Measurements from ENCODE around the gene PRDX2.
"Not testable (repeated sequence)": the region's sequence is repeated elsewhere in the genome, so short reads cannot be mapped to it uniquely, and the experiment has no call there.

PRDX2 gene

DNA sequence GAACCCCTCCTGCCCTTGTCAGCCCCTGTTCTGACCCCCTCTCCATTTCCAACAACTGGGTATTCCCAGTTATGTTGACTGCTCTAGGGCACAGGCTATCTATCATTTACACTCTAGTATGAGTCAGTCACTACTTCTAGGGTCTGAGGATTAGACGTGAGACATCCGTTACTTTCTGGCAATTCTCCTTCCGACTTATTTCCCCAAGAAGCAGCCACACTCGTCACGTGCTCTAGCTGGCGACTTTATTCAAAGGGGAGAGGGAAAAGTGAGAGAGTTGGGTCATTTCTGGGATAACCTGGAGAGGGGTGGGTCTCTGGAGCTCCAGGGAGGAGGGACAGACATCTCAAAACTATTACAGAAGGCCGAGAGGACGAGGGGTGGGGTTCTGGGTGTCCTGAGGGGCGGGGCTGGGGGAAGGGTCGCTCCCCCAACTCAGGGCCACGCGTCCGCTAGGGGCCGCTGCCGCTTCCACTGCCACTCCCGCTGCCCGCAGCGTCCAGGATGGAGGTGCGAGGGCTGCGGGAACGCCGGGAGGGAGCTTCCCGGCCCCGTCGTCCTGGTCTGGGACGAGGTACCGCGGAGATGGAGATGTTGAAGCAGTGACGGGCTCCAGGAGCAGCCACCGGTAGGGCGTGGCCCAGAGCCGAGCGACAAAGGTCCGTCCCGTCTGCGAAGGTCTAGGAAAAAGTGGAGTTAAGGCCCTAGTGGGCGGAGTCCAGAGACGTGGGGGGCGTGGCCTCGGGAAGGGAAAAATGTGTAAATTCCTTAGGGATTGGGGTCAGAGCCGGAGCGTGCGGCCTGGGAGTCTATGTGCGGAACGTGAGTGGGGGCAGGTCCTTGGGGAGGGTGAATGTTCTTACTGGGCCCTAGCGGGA is 23.9 kb upstream of the PRDX2 start:
- peak; percentile 52 to 62 for DNase-seq

DNA sequence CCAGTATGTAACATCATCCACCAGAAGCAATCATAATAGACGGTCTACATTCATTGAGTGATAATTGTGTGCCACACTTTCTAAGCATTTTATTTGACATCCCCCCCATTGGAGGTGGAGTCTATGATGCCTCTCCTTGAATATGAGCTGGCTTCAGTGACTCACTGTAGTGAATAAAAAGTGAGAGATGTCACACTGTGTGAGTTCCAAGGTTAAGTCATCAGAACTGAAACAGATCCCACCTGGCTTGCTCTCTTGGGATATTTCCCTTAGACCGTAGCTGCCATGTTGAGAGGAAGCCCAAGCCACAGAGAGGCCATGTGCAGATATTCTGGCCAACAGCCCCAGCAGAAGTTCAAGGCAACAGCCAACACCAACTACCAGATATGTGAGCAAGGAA is 20.2 kb upstream of the PRDX2 start:
- DNase-seq = no peak

DNA sequence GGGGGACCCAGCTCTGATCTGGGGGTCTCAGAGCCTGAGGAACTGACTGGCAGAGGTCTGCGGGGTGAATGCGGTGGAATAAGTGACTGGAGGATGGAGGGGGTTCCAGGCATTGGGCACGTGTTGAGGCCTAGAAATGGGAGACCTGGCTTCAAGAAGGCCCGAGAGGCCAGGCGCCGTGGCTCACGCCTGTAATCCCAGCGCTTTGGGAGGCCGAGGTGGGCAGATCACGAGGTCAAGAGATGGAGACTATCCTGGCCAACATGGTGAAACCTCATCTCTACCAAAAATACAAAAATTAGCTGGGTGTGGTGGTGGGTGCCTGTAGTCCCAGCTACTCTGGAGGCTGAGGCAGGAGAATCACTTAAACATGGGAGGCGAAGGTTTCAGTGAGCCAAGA is 16.2 kb upstream of the PRDX2 start:
- DNase-seq = not testable (repeated sequence)

DNA sequence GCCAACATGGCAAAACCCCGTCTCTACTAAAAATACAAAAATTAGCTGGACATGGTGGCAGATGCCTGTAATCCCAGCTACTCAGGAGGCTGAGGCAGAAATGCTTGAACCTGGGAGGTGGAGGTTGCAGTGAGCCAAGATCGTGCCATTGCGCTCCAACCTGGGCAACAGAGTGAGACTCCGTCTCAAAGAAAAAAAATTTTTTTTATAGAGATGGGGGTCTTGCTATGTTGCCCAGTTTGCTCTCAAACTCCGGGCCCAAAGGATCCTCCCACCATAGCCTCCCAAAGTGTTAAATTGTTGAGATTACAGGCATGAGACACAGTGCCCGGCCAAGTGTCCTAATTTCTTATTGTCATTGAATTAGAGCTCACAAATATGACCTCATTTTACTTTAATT is 15.6 kb upstream of the PRDX2 start:
- not testable (repeated sequence) for DNase-seq

DNA sequence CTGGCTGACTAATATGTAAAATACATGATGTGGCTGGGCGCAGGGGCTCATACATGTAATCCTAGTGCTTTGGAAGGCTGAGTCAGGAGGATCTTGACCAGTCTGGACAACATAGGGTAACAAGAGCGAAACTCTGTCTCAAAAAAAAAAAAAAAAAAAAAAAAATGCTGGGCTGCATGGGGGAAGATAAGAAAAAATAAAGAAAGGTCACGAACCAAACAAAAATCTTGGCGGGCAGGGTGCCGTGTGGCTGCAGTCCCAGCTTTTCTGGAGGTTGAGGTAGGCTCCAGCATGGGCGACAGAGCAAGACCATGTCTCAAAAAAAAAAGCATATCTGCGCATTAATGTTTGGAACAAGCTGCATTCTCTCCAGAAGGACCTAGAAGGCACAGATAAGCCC is 13.5 kb upstream of the PRDX2 start:
- DNase-seq = no peak

DNA sequence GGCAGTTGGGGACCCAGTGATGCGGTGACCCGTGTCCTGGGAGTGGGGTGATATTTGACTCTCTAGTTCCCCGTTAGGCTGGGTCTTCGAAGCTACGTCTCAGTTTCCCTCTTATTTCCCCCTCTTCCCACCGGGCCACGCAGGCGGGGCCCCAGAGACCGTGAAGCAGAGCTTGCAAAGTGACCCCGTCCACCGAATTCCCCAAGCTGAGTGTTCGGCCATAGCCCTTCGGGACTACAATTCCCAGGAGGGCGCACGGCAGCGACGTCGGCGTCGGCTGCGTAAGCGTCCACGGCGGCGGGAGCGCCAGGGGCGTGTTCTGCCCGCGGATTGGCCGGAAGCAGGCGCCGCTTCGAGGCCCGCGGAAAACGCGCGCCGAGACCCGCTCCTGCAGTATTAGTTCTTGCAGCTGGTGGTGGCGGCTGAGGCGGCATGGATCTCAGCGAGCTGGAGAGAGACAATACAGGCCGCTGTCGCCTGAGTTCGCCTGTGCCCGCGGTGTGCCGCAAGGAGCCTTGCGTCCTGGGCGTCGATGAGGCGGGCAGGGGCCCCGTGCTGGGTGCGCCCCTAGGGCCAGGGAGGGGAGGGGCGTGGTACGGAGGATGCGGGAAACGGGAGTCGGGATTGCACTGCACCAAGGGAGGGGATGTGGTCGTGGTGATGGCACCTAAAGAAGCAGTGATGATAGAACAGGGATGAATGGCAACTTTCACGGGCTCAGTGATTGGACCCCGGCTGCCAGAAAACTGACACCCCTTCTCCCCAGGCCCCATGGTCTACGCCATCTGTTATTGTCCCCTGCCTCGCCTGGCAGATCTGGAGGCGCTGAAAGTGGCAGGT is 4.9 kb upstream of the PRDX2 start, which contains the start of gene RNASEH2A:
RNASEH2A (plus strand) TSS at position 343 of the 840 bp plus-strand sequence; CDS start at position 433, 90 bp downstream.
- DNase-seq = peak; percentile 80 to 87

DNA sequence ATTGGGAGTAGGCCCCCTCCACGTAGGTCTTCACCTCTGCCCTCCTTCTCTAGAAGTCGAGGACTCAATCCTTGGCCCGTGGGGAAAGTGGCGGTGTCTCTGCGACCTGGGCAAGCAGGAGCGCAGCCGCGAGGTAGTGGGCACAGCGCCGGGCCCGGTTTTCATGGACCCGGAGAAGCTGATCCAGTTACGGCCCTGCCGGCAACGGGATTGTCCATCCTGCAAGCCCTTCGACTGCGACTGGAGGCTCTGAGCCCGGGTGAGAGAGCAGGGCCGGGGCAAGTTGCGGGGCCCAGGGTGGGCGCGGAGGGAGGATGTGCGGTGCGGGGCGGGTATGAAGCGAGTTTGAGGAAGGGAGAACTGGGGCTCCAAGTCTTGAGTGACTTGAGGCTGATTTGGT is 2.5 kb upstream of the PRDX2 start:
- DNase-seq = no peak

DNA sequence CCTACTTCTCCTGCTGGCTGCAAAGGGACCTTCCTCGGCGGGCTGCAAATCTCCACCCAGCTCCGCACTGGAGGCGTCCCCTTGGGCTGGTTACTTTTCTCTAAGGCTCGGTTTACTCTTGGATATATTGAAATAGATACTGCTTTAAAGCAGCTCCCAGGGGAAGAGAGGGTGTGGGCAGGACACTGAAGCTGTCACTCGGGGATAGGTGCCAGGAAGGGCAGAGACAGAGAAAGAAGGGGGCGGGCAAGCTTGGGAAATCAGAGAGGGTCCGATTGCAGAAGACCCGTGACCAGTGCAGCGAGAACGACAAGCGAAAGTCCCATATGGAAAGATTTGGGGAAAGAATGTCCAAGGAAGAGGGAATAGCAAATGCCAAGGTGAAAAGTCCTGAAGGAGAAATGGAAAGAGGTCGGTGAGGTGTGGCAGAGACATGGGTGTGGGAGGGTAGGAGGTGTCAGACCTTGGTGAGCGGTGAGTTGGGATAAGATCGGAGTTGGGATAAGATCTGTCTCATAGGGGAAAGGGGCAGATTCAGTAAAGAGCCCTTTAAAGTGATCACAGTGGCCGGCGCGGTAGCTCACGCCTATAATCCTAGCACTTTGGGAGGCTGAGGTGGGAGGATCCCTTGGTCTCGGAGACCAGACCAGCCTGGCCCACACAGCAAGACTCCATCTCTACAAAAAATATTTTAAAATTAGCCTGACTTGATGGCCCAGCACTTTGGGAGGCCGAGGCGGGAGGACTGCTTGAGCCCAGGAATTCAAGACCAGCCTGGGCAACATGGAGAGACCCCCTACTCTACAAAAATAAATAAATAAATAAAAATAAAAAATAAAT is 887 bp upstream of the PRDX2 start:
- no peak for DNase-seq

DNA sequence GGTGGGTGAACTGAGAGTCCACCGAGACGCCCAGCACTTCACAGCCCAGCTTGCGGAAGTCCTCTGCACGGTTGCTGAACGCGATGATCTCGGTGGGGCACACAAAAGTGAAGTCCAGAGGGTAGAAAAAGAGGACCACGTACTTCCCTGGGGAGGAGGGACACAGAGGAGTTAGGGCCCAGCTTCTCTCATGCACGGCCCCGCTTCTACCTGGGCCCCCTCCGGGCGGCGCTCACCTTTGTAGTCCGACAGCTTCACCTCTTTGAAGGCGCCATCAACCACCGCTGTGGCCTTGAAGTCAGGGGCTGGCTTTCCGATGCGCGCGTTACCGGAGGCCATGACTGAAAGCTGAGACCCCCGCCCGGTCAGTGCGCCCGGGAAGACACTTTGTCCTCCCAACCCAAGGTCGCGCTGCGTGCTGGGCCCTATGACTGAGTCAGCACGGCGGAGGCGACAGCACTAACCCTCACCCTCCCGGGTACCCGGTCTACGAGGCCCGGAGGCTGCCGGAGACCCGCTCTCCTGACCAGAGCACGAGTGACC is 606 bp downstream of the PRDX2 start:
- no peak for DNase-seq

DNA sequence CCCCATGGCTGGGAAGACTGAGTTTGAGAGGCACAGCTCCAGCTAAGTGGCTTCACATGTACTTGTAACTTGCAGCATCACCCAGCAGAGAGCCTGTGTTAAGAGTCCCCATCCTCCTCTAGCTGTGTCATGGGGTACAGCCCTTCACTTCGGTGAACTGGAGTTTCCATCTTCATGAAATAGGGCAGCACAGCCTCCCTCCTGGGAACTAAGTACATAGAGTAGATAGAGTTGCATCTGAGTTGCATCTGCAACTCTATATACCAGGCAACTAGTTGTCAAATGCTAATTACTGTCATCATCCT is 1.2 kb downstream of the PRDX2 start:
- DNase-seq = no peak

DNA sequence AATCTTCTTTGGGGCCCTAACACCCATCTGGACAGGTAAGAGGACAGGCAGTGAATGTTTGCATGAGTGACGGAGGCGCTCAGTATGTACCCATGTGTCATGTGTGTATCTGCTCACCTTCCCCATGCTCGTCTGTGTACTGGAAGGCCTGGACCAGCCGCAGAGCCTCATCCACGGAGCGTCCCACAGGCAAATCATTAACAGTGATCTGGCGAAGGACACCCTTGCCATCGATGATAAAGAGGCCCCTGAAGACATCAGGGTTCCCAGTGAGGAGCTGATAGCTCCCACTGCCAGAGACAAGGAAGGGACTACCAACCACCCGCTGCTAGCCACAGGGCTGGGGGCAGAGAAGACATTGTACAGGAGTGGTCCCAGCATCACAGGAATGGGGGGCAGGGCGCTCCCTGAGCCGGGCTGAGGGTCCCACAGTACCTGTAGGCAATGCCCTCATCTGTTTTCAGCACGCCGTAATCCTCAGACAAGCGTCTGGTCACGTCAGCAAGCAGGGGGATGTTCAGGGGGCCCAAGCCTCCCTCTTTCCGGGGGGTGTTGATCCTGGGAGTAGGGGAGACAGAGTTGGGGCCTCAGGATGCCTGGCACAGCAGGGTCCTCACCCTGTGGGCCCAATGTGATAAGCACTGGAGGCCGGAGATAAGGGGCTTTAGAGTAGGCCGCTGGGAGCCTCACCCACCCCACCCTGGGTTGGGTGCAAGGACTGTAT is 1.7 kb downstream of the PRDX2 start:
- DNase-seq = no peak

DNA sequence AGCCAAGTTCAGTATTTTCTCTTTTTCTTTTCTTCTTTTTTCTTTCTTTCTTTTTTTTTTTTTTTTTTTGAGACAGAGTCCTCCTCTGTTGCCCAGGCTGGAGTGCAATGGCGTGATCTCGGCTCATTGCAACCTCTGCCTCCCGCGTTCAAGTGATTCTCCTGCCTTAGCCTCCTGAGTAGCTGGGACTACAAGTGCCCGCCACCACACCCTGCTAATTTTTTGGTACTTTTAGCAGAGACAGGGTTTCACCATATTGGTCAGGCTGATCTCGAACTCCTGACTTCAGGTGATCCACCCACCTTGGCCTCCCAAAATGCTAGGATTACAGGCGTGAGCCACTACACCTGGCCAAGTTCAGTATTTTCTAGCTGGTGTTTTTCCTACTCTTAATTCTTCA is 4.0 kb downstream of the PRDX2 start:
- not testable (repeated sequence) for DNase-seq

DNA sequence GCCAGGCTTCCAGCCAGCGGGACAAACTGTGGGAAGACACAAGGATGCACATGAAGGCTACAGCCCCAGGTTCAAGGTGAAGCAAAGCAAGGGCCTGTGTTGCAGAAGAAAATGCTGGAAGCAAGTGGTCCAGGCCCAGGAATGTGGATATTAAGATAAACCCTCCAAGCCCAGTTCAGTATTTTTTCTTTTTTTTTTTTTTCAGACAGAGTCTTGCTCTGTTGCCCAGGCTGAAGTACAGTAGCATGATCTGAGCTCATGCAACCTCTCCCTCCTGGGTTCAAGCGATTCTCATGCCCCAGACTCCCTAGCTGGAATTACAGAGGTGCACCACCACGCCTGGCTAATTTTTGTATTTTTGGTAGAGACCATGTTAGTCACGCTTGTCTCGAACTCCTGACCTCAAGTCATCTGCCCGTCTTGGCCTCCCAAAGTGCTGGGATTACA is 4.4 kb downstream of the PRDX2 start:
- no peak for DNase-seq

DNA sequence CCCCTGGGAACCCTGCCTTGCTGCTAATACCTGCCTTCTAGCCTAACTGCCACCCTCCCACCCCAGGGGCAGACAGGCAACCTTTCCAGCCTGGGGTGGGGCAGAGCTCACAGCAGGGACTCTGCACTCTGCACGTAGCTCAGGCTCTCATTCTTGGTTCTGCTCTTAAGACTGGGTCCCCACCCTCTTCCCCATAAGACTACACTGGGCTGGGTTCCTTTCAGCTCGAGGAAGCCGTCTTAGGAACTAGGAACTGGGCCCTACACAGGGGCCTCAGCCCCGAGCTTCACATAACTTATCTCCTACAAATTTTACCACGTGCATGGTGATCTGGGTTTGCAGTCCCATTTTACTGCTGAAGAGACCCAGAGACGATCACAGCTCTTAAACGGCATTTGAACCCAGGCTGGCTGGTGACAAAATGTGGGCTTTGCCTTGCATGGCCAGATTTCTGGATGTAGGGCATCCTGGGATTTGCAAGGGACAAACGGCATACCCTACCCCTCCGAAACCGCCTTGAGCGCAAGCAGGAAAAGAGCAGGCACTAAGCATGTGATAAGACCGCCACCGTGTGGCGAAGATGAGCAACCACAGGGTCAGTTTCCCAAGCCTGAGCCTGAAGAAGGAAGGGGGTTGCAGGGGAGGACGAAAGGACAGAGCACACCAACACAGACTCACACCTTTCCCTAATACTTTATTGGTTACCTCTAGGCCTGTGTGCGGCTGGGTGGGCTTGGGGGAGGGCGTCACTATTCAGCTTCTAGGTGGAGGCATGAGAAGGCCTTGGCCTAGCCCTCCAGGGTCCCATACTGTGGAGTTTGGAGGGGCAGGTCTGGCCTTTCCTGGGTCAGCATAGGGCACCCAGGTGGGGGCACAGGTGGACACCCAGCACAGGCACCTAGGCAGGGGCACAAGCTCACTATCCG is 5.2 kb downstream of the PRDX2 start:
- DNase-seq = peak; percentile 67 to 69

DNA sequence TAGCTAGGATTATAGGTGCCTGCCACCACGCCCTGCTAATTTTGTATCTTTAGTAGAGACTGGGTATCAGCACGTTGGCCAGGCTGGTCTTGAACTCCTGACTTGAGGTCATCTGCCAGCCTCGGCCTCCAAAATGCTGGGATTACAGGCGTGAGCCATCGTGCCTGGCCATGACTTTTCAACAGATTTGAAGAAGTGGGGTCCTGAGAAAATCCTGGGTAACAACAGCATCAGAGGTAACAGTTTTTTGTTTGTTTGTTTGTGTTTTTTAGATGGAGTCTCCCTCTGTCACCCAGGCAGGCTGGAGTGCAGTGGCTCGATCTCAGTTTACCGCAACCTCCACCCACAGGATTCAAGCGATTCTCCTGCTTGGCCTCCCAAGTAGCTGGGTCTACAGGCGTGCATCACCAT is 6.6 kb downstream of the PRDX2 start:
- no peak for DNase-seq

DNA sequence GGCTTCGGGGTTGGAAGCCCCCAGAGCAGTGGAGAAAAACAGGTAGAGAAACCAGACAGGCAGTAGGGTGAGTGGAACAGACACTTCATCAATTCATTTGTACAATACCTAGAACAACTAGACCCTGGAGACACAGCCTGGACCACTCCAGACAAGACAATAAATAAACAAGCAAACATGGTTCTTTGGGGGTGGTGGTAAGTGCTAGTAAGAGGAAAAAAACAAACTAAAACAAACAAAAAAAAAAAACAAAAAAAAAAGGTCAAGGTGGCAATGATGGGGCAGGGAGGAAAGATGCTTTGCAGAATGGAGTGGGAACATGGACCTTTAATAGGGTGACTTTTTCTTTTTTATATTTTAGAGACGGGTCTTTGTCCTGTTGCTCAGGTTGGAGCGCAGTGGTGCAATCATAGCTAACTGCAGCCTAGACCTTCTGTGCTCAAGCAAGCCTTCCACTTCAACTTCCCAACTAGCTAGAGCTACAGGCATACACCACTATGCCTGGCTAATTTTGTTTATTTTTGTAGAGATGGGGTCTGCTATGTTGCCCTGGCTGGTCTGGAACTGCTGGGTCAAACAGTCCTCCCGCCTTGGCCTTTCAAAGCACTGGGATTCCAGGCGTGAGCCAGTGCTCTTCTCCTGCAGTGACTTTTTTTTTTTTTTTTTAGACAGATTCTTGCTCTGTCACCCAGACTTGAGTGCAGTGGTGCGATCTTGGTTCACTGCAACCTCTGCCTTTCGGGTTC is 7.2 kb downstream of the PRDX2 start:
- no peak for DNase-seq

DNA sequence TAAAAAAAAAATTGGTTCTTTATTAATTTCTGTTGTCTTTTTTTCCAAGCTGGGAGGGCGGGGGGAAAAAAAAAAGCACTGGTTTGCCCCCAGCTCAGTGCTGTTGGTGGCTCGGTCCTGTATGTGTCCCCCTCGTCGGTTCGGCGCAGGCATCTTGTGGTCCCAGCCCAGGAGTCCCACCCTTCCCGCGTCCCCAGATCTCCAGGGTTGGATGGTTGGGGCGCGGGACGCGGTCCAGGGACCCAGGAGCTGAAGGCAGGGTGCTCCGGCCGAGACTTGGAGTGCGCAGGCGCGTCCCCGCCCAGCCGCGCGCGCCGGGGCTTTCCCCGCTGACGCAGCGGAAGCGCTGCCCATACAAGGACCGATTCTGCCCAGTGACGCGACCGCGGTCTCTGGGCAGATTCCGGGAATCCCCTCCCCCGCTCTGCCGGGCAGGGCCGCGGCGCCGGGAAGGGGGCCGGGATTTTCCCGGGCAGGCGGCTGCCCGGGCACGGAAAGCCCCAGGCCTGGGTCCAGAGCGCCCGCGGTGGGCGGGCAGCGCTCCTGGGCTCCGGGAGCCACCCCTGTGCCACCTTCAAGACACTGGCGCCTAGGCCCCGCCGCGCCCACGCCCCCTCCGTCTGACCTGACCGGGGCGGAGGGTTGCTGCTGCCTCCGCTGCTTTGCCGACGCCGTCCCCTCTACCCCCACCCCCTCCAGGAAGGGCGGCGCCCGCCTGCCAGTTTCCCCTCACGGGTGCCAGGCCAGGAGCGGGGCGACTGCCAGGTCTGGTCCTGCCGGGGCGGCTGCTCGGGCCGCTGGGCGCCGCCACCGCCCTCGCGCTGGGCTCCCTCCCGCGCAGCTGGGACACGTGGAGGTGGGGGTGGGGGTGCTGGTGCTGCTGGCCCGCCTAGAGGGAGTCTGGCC is 8.1 kb downstream of the PRDX2 start:
- peak; percentile 79 to 85 for DNase-seq

DNA sequence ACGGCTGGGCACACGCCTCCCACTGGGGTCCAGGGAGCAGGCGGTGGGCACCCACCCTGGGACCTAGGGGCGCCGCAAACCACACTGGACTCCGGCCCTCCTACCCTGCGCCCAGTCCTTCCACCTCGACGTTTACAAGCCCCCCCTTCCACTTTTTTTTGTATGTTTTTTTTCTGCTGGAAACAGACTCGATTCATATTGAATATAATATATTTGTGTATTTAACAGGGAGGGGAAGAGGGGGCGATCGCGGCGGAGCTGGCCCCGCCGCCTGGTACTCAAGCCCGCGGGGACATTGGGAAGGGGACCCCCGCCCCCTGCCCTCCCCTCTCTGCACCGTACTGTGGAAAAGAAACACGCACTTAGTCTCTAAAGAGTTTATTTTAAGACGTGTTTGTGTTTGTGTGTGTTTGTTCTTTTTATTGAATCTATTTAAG is 8.7 kb downstream of the PRDX2 start:
- no peak for DNase-seq

All from NCI-H1930 (cell line).